GM19023 (cell line): ENCODE results near the gene NYNRIN.
"Not testable (repeated sequence)": the region's sequence is repeated elsewhere in the genome, so short reads cannot be mapped to it uniquely, and the experiment has no call there.

Experiments used
- ATAC-seq: cut with Tn5 transposase; IDR thresholded peaks from one replicate; pipeline ENCODE4 v1.9.1; 2021; ENCODE audit warnings: mild to moderate bottlenecking, moderate library complexity; ENCODE audit not compliant: unreplicated experiment

NYNRIN gene

DNA sequence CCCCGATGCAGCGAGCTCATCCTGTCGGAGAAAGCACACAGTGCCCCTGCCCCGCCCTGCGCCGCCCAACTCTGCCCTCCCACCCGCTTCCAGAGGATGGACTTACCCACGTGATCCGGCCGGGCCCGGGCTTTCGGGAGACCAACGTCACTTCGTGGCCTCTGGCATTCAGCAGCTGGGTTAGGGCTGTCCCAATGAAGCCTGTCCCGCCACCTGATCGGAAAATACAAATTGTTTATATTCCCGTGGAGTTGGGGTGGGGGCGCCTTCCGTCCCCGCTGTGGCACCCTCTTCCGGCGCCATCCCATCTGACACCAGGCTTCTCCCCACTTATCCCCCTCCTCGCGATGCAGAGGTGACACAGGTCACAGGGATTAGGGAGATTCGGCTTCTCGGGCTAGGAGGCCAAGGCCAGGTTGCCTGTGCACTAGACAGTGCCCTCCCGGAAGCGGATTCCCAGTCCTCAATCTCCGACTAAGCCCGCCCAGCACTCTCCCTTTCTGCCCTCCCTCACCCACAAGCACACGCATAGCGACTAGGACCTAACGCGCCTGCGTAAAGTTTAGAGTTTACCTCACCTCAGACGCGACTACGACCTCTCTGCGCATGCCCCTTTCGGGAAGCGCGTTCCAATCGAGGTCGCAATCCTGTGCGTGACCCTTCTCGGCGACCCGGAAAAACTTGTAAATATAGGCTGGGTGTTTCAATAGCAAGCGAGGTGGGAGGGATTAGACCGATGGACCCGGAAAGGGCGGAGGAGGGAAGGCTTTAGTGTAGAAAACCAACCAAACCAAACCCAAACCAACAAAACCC, 43.6 kb downstream of the NYNRIN start, which contains the start of gene SDR39U1:
Gene SDR39U1, minus strand, starts transcription at position 537 of the 813 bp plus-strand sequence. Its CDS starts 7 bp downstream, at position 530.
- peak; percentile 88 for ATAC-seq

- ATAC-seq, result no peak
Measured at GRCh38 chr14:24443053-24443665, 44.4 kb downstream of the NYNRIN start.

GRCh38 chr14:24450828-24451227, 52.0 kb downstream of the NYNRIN start:
- not testable (repeated sequence) for ATAC-seq

DNA sequence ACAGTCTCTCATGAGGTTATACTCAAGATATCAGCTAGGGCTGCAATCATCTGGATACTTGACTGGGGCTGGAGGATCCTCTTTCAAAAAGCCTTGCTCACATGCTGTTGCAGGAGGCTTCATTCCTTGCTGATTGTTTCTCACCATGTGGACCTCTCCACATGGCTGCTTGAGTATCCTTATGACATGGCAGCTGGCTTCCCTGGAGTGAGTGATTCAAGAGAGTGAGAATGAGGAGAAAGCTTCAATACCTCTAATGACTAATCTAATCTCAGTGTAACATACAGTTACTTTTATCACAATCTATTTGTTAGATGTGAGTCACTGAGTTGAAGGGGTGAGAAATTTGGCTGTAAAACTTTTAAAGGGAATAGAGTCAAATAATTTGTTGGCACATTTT, 58.2 kb downstream of the NYNRIN start:
- ATAC-seq, result no peak

DNA sequence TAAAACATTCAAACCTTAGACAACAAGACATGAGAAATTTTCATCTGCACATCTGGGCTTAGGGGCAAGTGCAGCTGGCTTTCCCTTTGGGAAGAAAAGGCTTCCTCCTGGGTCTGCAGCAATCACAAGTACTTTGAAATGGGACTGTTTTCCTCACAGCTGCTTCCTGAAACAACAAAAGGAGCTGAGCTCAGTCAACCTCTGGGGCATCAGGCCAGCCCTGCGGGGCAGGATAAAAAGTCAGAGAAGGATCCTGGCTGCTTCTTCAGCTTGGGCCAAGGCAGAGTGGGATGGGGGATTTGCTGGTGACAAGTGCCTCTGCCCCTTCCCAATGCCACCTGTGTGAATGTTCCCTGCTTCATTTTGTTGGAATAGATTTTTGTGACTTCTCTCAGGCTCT, 59.9 kb downstream of the NYNRIN start:
- ATAC-seq, result no peak

- no peak for ATAC-seq
Measured at GRCh38 chr14:24459331-24459730, 60.5 kb downstream of the NYNRIN start.

- no peak for ATAC-seq
Measured at GRCh38 chr14:24461336-24461735, 62.5 kb downstream of the NYNRIN start.

DNA sequence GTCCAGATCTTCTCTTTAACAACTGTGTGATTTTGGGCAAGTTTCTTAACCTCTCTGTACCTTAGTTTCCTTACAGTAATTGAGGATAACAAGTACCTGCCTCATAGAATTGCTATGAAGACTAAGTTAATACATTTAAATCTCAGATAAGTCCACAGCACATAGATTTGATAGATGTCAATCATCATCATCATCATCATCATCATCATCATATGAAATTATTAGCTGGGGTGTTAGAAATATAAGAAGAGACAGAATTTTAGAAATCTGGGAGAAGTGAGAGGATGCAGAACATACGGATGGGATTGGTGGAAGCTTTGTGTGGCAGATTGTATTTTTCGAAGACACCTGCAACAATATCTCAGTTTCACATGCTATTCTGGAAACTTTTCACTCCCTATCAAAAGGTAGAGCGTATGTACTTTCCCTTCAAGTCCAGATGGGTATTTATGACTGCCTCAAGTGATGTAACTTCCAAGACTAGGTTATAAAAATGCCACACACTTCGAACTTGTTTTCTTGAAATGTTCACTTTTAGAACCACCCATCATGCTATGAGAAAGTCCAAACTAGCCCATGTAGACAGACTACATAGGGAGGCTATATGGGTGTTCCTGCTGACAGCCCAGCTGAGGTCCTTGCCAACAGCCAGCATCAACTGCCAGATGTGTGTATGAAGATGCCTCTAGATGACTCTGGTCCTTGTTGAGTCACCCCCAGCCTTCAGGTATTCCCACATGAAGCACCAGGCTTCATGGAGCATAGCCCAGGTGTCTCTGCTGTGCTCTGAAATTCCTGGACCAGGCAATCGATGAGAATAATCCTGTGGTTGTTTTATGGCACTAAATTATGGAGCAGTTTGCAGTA, 64.4 kb downstream of the NYNRIN start:
- ATAC-seq, result no peak

DNA sequence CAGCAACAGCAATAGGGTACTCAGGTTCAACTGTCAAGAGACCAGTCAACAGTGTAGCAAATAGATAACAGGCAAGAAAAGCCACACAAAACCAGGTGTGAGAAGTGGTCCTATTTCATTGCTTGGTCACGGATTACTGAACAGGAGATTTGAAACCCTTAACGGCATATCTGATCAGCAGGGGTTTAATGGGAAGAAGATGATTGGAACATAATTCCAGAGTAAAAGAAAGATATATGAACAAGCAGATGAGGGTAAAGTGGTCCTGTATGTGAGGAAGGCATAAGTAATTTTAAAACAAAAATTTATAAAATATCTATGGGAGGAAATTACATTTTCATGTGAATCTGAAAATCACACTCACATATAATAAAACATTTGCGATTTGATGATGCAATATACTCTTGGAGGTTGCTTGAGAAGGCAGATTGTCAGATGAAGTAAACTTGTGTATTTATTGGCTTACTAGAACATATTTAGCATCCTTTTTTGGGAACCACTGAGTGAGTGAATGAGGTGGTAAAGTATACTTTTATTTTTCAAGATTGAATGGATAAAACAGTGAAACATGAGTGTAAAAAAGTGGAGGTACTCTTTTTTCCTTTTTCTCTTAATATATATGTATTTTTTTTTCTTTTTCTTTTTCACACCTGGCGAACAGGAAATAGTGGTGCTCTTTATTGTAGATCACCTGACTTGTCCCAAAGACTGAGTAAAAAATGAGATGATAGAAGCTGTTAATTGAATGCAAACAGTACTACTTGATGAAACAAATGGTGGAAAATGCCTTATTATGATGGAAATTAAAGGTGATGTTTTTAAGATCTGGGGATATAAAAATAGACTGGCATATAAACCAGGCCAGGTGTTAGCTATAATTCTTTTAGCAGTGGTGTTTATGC, 65.3 kb downstream of the NYNRIN start:
- ATAC-seq, result no peak

- no peak for ATAC-seq
Measured at GRCh38 chr14:24465368-24465767, 66.6 kb downstream of the NYNRIN start.

- ATAC-seq, result no peak
Measured at GRCh38 chr14:24465805-24466204, 67.0 kb downstream of the NYNRIN start.
